GM18526 (cell line): Measurements from ENCODE around the gene CTU2.

Experiments
- POLR2A ChIP-seq: IDR thresholded peaks from 3 replicates; pipeline ENCODE4 v1.6.1; 2011; ENCODE audit not compliant: insufficient read length; ENCODE audit errors: extremely low read depth

The CTU2 gene

DNA sequence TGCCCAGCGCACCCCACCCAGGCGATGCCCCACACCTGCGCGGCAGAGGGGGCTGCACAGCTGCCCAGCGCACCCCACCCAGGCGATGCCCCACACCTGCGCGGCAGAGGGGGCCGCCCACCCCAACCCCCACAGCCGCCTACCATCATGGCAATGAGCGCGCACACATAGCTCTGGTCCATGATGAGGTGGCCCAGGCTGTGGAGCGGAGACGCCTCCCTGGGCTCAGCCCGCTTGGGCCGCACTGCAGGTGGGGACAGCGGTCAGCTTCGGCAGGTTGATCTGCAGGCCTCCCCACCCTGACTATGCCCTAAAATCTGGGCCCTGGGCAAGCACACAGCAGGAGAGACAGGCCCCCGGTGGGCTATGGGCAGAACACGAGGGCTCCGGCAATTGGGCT is 30.2 kb downstream of the CTU2 start:
- no peak for TF ChIP-seq POLR2A

DNA sequence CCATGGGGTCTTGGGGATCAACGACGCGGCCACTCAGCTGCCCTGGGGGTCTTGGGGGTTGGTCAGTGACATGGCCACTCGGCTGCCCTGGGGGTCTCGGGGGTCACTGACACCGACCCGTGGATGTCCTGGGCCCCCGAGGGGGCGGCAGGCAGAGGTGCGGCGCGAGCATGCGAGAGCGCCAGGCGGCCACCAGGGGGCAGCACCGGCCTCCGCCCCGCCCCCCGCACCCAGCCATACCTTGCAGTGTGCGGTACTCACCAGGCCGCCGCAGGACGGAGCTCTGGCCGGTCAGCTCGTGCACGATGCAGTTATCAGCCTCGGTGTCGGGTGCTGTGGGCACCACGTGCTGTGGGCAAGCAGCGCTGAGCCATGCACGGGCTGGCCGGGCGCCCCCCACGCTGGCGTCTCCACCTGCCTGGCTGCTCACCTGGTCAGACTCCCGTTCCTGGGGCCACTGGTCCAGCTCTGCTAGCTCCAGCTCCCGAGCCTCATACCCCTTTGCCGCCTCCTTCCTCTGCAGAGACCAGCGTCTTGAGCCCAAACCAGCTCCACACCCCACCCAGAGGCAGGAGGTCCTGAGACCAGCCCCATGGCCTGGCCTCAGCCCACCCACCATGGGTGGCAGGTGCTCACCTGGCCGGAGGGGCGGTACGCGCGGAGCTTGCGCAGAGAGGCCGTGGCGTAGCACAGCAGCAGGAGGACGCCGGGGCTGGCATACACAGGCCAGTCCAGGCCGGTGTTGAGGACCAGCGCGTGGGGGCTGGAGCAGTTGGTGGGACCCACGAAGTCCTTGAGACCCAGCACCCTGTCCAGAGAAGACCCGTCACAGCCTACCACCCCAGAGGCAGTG is 31.2 kb downstream of the CTU2 start:
- TF ChIP-seq POLR2A = no peak

DNA sequence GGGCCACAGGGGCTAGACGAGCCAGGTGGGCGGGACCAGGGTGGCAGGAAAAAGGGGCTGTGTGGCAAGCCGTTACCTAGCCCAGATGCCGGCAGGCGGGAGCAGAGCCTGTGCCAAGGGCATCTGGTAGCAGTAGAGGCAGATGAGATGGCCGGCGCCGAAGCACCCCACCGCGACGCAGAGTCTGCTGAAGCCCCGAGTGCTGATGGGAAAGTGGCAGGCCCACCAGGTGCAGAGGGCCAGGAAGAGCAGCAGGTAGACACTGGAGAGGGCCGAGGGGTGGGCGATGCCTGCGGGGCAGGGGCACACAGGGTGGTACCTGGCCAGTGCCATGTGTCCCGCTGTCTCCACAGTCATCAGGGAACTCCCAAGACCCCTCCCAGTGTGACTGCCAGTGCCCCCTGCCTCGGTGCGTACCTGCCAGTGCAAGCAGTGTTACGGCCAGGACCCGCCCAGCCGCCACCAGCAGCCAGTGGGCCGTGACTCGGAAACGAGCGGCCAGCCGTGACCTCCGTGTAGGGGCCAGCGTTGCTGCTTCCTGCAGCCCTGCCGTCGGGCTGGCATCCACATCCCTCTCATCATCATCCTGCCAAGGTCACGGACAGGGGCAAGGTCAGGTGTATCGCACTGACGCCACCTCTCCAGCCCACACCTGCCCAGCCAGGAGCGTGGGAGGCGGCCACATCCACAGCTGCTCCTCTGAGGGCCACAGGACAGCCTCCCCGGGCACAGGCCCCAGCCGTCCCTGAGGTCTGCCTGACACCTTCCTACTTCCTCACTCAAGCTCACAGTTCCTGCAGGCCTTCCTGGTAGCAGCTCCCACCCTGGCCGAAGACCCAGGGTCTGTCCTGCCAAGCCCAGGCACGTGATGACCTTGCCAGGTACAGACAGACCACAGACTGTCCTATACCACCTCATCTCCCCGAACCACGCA is 32.1 kb downstream of the CTU2 start:
- no peak for TF ChIP-seq POLR2A

- no peak for TF ChIP-seq POLR2A
These were observed 33.1 kb downstream of the CTU2 start for GRCh38 chr16:88739139-88739976.

DNA sequence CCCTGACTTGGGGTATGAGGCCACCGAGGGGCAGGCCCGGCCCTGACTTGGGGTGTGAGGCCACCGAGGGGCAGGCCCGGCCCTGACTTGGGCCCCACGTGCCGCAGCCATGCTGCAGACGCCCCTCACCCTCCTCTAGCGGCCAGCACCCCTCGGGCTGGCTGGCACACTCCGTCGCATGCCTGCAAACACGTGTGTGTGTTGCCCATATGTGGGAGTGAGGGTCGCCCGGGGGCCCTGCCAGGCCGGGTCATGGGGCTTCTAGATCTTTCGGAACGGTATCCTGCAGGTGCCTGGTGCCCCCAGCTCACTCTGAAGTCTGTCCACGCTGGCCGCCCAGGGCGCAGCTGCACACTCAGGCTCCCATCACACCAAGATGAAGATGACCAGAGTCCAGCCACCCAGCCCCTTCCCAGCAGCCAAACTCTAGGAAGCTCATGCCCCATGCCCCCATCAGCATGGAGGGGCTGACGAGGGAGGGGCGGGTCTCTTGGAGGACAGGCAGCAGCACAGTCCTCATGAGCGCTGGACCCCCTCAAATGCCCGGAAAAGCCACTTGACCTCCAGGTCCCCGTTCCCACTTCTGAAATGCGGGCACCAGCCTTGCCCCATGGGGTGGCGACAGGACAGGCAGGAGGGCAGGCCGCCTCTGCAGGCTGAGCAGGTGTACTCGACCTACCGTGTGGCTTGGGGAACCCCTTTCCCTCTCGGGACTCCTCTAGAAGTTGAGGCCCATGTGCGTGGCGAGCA is 33.8 kb downstream of the CTU2 start:
- no peak for TF ChIP-seq POLR2A

GRCh38 chr16:88740727-88741055 is 34.4 kb downstream of the CTU2 start:
- TF ChIP-seq POLR2A = no peak

DNA sequence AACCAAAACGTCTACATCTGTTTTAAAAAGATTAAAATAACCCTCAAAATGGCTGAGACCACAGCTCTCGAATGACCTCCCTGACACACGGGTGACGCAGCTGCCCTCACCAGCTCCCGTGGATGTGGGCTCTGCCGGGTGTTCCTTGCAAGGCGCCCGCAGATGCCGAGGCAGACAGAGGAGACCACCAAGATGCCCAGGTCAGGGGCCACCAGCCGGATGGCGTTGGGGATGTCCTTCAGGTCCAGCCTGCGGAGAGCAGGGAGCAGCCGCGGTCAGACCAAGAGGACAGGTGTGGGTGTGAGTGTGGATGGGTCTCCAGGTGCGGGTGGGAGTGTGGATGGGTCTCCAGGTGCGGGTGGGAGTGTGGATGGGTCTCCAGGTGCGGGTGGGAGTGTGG is 35.1 kb downstream of the CTU2 start:
- no peak for TF ChIP-seq POLR2A

GRCh38 chr16:88742896-88743605 is 36.7 kb downstream of the CTU2 start:
- no peak for TF ChIP-seq POLR2A

GRCh38 chr16:88743693-88744576 is 37.6 kb downstream of the CTU2 start:
- TF ChIP-seq POLR2A = no peak

- TF ChIP-seq POLR2A = no peak
These were observed 38.5 kb downstream of the CTU2 start for GRCh38 chr16:88744577-88745521.

DNA sequence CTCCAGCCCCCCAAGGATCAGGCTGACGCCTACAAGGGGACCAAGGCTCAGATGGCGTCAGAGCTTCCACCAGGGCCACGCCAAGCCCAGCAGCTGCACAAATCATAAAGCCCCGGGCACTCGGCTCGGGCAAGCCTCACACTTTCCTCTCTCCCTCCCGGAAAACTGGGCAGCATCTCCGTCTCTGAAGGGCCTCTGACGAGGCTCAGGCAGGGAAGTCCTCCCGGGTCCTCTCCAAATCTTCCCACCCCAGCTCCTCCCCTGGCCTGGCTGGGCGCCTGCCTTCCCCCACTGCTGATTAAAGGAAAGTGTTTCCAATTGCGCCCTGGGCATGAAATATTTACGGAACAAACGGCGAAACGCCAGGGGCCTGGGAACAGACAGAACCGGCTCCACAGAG is 40.2 kb downstream of the CTU2 start:
- TF ChIP-seq POLR2A = no peak
